Measurements from ENCODE around the gene MYL6.

GRCh38 chr12:56160894-56161689, 2.9 kb downstream of the MYL6 start:
- no peak for TF ChIP-seq POLR2A (IDR thresholded peaks at IDR 0.05)
- TF ChIP-seq CTCF (IDR thresholded peaks at IDR 0.05): no peak

Measured in thyroid gland (tissue), 4 donors.